Fibroblast of villous mesenchyme (primary cell): ENCODE data around the gene CDK8. TPM values are rescaled to one million over a fixed set of nuclear protein-coding genes. Genes with fewer than 3 reads are reported as not detected.

Source experiments
- DNase-seq: peaks from one replicate; pipeline ENCODE4 v3.0.0-alpha.2; 2010; ENCODE audit warnings: low read depth
- H3K4me3 ChIP-seq: 2 replicates; pipeline ENCODE4 v1.5.1; 2011; ENCODE audit warnings: low read depth, mild to moderate bottlenecking, low read length
- CTCF ChIP-seq: IDR thresholded peaks from 2 replicates; pipeline ENCODE4 v1.5.1; 2012; ENCODE audit warnings: low read depth, mild to moderate bottlenecking, low read length; ENCODE audit not compliant: insufficient read depth
- total RNA-seq: library from RNA; depleted of rRNA; stranded (reverse); fragments of >200 nt; gene quantifications from 2 replicates; pipeline ENCODE4 v1.2.3, GENCODE V29; 2012

The CDK8 gene
- total RNA-seq, 1 donor = 23.3 TPM

DNA sequence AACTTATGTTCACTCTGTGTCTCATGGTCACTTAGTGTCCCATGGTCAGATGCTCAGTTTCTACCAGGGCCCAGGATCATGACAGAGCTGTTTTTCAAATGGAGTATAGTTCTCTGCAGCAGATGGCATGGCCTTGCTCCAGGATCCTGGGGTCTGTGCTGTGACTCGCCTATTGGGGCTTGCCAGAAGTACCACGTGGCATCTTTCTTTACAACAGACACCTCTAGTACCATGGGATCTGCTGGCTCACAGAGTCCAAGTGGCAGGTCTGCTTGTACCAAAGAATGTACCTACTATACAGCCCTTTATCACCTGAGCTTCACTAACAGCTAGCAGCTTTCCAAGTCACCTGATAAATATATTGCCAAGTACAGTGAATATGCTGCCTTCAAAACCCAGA lies 25.8 kb upstream of the CDK8 start:
- DNase-seq = no peak
- no peak for TF ChIP-seq CTCF
- no peak overlapping the region for H3K4me3 ChIP-seq

DNA sequence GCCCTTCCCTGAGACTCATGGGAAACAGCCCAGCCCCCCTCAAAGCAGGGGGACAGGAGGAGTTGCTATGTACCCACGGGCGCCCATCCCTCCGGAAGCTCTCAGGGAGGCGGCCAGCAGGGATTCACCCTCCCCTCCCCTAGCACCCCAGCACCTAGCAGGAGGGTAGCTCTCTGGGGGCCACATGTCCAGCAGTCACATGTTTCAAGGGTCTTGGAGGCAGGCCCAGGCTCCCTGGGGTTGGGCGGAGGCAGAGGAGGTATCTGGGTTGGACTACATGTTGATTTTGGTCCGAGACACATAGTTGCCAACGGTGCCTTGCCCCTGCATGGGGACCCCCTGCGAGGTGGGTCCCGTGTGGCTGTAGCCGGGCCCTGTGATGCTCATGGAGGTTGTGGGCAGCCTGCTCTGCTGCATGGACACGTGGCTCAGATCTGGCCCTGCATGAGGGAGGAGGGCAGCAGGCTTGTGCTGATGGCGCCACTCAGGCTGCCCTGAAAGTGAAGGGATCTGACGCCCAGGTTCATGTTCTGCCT lies 24.8 kb upstream of the CDK8 start:
- DNase-seq = no peak
- TF ChIP-seq CTCF = no peak
- no peak overlapping the region for H3K4me3 ChIP-seq

DNA sequence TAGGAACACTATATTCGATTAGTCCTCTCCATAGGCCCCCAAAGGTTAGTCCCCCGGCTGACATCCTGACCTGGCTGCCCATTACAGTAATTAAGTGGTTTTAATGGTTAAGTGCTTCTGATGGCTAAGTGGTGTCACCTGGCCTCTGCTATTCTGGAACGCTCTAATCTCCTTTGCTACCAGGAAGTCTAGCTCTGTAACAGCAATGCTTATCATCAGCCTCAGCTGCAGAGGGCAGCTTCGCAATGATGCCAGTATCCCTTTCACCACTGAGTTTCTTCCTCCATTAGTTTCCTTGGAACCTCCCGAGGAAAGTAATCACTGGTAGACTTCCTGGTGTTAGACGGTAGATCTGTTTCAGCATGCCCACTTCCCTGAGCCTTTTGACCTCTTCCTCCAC lies 23.2 kb upstream of the CDK8 start:
- no peak overlapping the region for H3K4me3 ChIP-seq
- TF ChIP-seq CTCF = no peak
- no peak for DNase-seq

DNA sequence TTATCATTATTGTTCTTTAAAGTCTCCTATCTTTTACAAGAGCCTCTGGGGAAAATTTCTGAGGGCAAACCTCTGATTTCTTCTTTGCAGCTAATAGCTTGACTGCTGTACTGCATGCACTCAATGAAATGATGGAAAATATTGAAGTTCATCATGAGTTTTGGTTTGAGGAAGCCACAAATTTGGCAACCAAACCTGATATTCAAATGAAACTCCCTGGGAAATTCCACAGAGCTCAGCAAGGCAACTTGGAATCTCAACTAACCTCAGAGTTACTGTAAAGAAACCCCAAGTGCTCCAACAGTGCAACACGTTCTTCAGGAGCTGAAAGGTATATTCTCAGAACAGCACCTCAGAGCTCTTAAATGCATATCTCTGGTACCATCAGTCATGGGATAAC lies 17.6 kb upstream of the CDK8 start:
- no peak for DNase-seq
- no peak overlapping the region for H3K4me3 ChIP-seq
- TF ChIP-seq CTCF = no peak

- DNase-seq = peak; percentile 70
- H3K4me3 ChIP-seq = no peak overlapping the region
These were observed 7.8 kb upstream of the CDK8 start for GRCh38 chr13:26246154-26246553.

DNA sequence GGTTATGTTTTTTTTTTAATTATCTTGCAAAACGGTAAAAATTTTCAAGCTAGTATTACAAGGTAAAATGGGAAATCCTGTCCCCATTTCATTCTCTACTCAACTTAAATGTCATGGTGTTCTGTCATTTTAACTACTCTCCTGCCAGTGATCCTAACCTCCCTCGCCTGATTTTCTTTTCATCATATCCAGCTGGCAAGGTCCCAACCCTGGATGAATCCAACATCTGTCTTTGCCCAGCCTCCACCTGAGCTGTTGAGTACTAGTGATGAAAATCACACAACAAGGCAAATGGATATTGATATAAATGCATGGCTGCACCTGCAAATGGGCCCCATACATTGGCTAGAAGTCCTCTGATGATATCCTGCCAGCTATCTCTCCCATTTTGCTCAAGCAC lies 6.9 kb upstream of the CDK8 start:
- no peak for DNase-seq
- H3K4me3 ChIP-seq = no peak overlapping the region
- no peak for TF ChIP-seq CTCF

More at GRCh38 chr13:26246154-26246553, 7.8 kb upstream of the CDK8 start:
- TF ChIP-seq CTCF = no peak

DNA sequence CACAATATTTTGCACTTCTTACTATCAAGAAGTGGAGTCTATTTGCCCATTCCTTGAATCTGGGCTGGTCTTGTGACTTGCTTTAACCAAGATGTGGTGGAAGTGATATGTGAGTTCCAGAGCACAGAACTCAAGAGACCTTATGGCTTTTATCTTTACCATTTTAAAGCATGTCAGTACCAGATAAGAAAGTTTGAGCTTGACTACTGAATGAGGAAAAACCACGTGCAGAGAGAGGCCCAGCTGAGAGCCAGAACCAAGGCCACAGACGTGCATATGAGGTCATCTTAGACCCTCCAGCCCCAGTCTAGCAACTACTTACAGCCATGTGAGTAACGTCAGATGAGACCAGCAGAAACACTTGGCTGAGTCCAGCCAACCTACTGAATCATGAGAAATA lies 6.3 kb upstream of the CDK8 start:
- H3K4me3 ChIP-seq = no peak overlapping the region
- DNase-seq = peak; percentile 76
- TF ChIP-seq CTCF = no peak
